ENCODE results near the gene OAT.

- TF ChIP-seq CTCF (IDR thresholded peaks at IDR 0.05) (no peak), EP300 (IDR thresholded peaks at IDR 0.05) (no peak), SMC3 (IDR thresholded peaks at IDR 0.05) (no peak), CEBPB (IDR thresholded peaks at IDR 0.05) (no peak), REST (IDR thresholded peaks at IDR 0.05) (no peak), POLR2A (IDR thresholded peaks at IDR 0.05; ENCODE audit: low read length) (no peak), ZNF302 (CRISPR knock-in tag; IDR thresholded peaks at IDR 0.05) (no peak)
These were observed 65.5 kb downstream of the OAT start for GRCh38 chr10:124353091-124353815.

Data from A549 (cell line).